DND-41 (cell line): ENCODE measurements around the gene NAGPA.

ENCODE experiments used
- EZH2 ChIP-seq: IDR thresholded peaks from 3 replicates; pipeline ENCODE4 v1.6.1; 2012; ENCODE audit warnings: borderline replicate concordance, low read depth, mild to moderate bottlenecking, moderate library complexity, low read length, inconsistent platforms; ENCODE audit not compliant: severe bottlenecking
- TF ChIP-seq, protein P1 (sequence below): IDR thresholded peaks from 2 replicates; pipeline ENCODE4 v1.5.1; 2012; ENCODE audit warnings: borderline replicate concordance, low read length, moderate library complexity, mild to moderate bottlenecking; ENCODE audit not compliant: poor library complexity, severe bottlenecking; ENCODE audit errors: extremely low read depth

GRCh38 chr16:5019775-5020174, 14.0 kb downstream of the NAGPA start:
- no peak for TF ChIP-seq EZH2
- TF ChIP-seq, protein P1, sequence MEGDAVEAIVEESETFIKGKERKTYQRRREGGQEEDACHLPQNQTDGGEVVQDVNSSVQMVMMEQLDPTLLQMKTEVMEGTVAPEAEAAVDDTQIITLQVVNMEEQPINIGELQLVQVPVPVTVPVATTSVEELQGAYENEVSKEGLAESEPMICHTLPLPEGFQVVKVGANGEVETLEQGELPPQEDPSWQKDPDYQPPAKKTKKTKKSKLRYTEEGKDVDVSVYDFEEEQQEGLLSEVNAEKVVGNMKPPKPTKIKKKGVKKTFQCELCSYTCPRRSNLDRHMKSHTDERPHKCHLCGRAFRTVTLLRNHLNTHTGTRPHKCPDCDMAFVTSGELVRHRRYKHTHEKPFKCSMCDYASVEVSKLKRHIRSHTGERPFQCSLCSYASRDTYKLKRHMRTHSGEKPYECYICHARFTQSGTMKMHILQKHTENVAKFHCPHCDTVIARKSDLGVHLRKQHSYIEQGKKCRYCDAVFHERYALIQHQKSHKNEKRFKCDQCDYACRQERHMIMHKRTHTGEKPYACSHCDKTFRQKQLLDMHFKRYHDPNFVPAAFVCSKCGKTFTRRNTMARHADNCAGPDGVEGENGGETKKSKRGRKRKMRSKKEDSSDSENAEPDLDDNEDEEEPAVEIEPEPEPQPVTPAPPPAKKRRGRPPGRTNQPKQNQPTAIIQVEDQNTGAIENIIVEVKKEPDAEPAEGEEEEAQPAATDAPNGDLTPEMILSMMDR = no peak
